ENCODE measurements around the gene AFAP1L2. TPM values are rescaled to one million over a fixed set of nuclear protein-coding genes. Genes with fewer than 3 reads are reported as not detected.

Gene AFAP1L2
- total RNA-seq, 6 experiments from 2014 or later, result 0.07 to 0.09 TPM; not detected in 4

- Mint-ChIP-seq H3K9me3 (no peaks in the 10 kb centered on the region), H3K36me3 (ENCODE audit: low read depth) (no peaks in the 10 kb centered on the region), H3K4me1 (ENCODE audit: low read depth) (peaks cover 11% of the 10 kb centered on the region), H3K4me3 (peak overlapping the region; percentile 27; the same call in 1 of the 2 replicates), H3K27ac (no peak overlapping the region), H3K27me3 (ENCODE audit: insufficient read depth) (peaks cover 52% of the 10 kb centered on the region)
- no peak for DNase-seq
- no peak for TF ChIP-seq CTCF (IDR thresholded peaks at IDR 0.05)
These were observed 6.6 kb downstream of the AFAP1L2 start for GRCh38 chr10:114397651-114398145.

- H3K4me3 Mint-ChIP-seq, result no peak overlapping the region
- peaks cover 11% of the 10 kb centered on the region for H3K4me1 Mint-ChIP-seq (ENCODE audit: low read depth)
- H3K36me3 Mint-ChIP-seq (ENCODE audit: low read depth), result no peaks in the 10 kb centered on the region
- no peak for DNase-seq
- peaks cover 49% of the 10 kb centered on the region for H3K27me3 Mint-ChIP-seq (ENCODE audit: insufficient read depth)
- TF ChIP-seq CTCF (IDR thresholded peaks at IDR 0.05), result no peak
- no peaks in the 10 kb centered on the region for H3K9me3 Mint-ChIP-seq
- no peak overlapping the region for H3K27ac Mint-ChIP-seq
These were observed 7.8 kb downstream of the AFAP1L2 start for GRCh38 chr10:114396464-114396863.

- Mint-ChIP-seq H3K27me3 (ENCODE audit: insufficient read depth) (peaks cover 44% of the 10 kb centered on the region), H3K4me1 (ENCODE audit: low read depth) (peaks cover 11% of the 10 kb centered on the region), H3K27ac (no peak overlapping the region), H3K36me3 (ENCODE audit: low read depth) (no peaks in the 10 kb centered on the region), H3K4me3 (no peak overlapping the region), H3K9me3 (no peaks in the 10 kb centered on the region)
- TF ChIP-seq CTCF (IDR thresholded peaks at IDR 0.05), result no peak
- DNase-seq, result no peak
These were observed 8.8 kb downstream of the AFAP1L2 start for GRCh38 chr10:114395366-114396022.

- Mint-ChIP-seq H3K4me3 (no peak overlapping the region), H3K9me3 (no peaks in the 10 kb centered on the region), H3K27me3 (ENCODE audit: insufficient read depth) (peaks cover 34% of the 10 kb centered on the region), H3K27ac (no peak overlapping the region), H3K36me3 (ENCODE audit: low read depth) (no peaks in the 10 kb centered on the region), H3K4me1 (ENCODE audit: low read depth) (peaks cover 18% of the 10 kb centered on the region)
- no peak for TF ChIP-seq CTCF (IDR thresholded peaks at IDR 0.05)
- no peak for DNase-seq
These were observed 9.8 kb downstream of the AFAP1L2 start for GRCh38 chr10:114394531-114394930.

GRCh38 chr10:114393886-114394285 is 10.4 kb downstream of the AFAP1L2 start:
- H3K4me3 Mint-ChIP-seq, result no peak overlapping the region
- H3K27ac Mint-ChIP-seq, result no peak overlapping the region
- no peaks in the 10 kb centered on the region for H3K9me3 Mint-ChIP-seq
- no peaks in the 10 kb centered on the region for H3K36me3 Mint-ChIP-seq (ENCODE audit: low read depth)
- no peak for DNase-seq
- no peak for TF ChIP-seq CTCF (IDR thresholded peaks at IDR 0.05)
- peaks cover 24% of the 10 kb centered on the region for H3K4me1 Mint-ChIP-seq (ENCODE audit: low read depth)
- H3K27me3 Mint-ChIP-seq (ENCODE audit: insufficient read depth), result peaks cover 33% of the 10 kb centered on the region

All from HFFc6 (cell line).